ENCODE data around the gene RYR3. TPM values are rescaled to one million over a fixed set of nuclear protein-coding genes. Genes with fewer than 3 reads are reported as not detected.
A peak's percentile ranks its signal among the peaks of the same experiment; 100 is the strongest.

RYR3 gene
- total RNA-seq (ENCODE audit: low replicate concordance) = 2.2 and 2.9 TPM in 2 replicates
- long read RNA-seq, partial matches to known transcripts = 1 of 2 reads
- long read RNA-seq, other reads (novel, unspliced or antisense) = 1 of 2 reads

DNA sequence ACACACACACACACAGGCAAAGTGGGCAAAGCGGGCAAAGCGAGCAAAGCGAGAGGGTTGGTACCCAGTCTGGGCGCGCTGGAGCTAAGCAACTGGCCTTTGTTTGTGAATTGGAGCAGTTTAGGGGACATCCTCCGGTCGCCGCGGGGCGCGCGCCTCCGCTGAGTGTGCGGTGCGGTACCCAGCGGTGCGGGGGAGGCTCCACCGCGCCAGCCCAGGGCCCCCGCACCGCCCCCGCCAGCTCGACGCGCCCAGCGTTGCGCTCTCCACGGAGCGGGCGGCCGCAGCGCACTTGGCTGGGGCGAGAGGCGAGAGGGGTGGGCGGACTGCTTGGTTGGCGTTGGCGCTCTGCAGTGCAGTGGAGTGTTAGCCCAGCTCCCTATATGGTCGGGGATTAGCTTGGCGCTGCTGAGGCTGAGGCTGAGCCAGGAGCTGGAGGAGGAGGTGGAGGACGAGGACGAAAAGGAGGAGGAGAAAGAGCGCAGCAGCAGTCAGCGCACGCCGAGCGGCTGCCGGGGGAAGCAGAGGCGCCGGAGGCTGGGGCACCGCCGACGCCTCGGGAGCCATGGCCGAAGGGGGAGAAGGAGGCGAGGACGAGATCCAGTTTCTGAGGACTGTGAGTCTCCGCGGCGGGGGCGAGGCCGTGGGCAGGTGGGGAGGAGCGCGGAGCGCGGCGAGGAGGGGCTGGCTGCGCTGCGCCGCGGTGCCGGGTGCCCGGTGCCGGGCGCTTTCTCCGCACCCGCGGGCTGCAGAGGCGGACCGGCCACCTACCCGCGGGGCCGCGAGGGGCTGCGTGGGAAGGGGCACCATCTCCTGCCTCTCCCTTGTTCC lies at the start of gene RYR3:
Gene RYR3, plus strand, starts transcription at position 487 of the 831 bp plus-strand sequence. Its CDS starts 79 bp downstream, at position 566.
- TF ChIP-seq, protein P1, sequence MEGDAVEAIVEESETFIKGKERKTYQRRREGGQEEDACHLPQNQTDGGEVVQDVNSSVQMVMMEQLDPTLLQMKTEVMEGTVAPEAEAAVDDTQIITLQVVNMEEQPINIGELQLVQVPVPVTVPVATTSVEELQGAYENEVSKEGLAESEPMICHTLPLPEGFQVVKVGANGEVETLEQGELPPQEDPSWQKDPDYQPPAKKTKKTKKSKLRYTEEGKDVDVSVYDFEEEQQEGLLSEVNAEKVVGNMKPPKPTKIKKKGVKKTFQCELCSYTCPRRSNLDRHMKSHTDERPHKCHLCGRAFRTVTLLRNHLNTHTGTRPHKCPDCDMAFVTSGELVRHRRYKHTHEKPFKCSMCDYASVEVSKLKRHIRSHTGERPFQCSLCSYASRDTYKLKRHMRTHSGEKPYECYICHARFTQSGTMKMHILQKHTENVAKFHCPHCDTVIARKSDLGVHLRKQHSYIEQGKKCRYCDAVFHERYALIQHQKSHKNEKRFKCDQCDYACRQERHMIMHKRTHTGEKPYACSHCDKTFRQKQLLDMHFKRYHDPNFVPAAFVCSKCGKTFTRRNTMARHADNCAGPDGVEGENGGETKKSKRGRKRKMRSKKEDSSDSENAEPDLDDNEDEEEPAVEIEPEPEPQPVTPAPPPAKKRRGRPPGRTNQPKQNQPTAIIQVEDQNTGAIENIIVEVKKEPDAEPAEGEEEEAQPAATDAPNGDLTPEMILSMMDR (conservative IDR thresholded peaks at IDR 0.05) = no peak
- Mint-ChIP-seq H3K27ac (no peak within 1 kb of the TSS), H3K4me1 (ENCODE audit: unreplicated experiment) (no peaks in the 10 kb centered on the region), H3K4me3 (peak within 1 kb of the TSS; percentile 93), H3K27me3 (peaks cover 82% of the 10 kb centered on the region), H3K9me3 (no peaks in the 10 kb centered on the region), H3K36me3 (no peaks in the 10 kb centered on the region)
- DNase-seq (ENCODE audit: extremely low spot score, unreplicated experiment) = peak; percentile 72

DNA sequence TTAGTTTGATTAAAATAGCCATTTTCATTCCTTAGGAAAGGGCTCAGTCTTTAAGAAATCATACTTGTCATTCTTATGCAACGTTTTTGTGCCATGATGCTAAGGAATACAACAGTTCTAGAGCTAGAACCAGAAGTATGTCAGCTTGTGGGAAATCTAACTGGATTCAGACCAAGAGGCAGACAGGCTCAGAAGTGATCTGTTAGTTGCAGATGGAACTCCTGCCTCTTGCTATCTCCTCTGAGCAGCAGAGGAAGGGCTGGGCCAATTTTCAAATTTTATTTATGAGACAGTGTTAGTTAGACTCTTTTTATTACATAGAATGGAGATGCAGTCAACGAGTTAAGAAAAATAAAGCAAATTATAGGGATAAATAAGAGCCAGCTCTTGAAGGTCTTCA lies 48.5 kb upstream of the RYR3 start:
- TF ChIP-seq, protein P1 (conservative IDR thresholded peaks at IDR 0.05) = no peak
- peaks cover 7% of the 10 kb centered on the region for H3K27me3 Mint-ChIP-seq

DNA sequence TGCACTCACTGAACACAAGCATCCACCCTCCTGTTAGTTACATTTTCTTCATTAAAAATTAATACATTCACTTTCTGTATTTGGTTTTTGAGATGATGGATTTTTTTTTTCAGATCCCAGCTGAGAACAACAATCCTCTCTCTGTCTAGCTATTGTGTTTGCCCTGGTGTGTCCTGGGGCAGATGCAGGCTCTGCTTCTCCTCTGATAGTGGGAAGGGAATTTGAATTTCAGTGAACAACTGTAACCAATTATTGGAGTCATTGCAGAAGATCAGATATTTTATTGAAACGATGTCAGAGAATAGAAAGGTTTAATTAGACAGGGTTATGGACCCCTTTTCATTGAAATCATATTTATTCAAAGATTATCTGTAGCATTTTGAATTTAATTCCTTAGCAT lies 33.1 kb upstream of the RYR3 start:
- H3K27me3 Mint-ChIP-seq = peaks cover 20% of the 10 kb centered on the region
- TF ChIP-seq, protein P1 (conservative IDR thresholded peaks at IDR 0.05) = no peak
- H3K27ac Mint-ChIP-seq = no peak overlapping the region
- H3K36me3 Mint-ChIP-seq = no peaks in the 10 kb centered on the region
- H3K4me3 Mint-ChIP-seq = no peak overlapping the region
- no peak for DNase-seq (ENCODE audit: extremely low spot score, unreplicated experiment)
- H3K4me1 Mint-ChIP-seq (ENCODE audit: unreplicated experiment) = no peaks in the 10 kb centered on the region
- no peaks in the 10 kb centered on the region for H3K9me3 Mint-ChIP-seq

More for the DNA sequence above, 48.5 kb upstream of the RYR3 start:
- no peak overlapping the region for H3K27ac Mint-ChIP-seq
- H3K9me3 Mint-ChIP-seq = peaks cover 5% of the 10 kb centered on the region
- no peak overlapping the region for H3K4me3 Mint-ChIP-seq
- H3K36me3 Mint-ChIP-seq = no peaks in the 10 kb centered on the region
- no peak for DNase-seq (ENCODE audit: extremely low spot score, unreplicated experiment)
- no peaks in the 10 kb centered on the region for H3K4me1 Mint-ChIP-seq (ENCODE audit: unreplicated experiment)

DNA sequence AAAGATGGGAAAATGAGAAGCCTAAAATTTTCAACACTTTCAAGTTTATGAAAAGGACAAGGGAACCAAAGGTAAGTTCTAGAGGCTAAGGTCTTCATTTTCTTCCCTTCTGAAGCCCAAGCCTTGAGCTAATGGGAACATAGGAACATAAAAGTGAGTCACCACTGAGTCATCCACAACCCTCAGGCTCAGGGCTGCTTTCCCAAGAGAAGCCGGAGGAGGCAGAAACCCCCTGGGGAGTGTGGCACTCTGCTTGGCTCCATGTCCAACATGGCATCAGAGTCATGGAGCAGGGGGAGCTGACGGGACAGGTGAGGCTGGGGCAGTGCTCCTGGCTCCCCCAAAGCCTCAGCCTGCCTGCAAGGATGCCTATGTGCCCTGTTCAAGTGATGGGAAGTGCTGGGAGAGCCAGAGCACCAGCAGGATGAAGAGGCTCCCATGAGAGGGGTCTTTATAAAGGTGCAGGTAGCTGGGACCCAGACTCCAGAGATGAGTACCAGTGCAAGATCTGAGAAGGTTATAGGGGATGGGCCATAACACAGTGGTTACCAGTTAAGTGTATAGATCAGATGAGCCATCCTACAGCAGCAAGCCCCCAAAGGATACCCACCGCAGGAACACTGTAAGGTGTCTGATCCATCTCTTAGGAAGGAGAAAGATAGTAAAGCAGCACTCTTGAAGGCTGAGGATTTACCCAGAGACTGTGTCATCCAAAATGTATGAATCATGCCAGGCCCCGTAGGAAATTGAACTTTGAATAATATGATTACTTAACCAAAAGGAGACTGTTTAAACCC lies 31.8 kb upstream of the RYR3 start:
- Mint-ChIP-seq H3K27ac (no peak overlapping the region), H3K9me3 (no peaks in the 10 kb centered on the region), H3K27me3 (peaks cover 17% of the 10 kb centered on the region), H3K36me3 (no peaks in the 10 kb centered on the region), H3K4me3 (no peak overlapping the region), H3K4me1 (ENCODE audit: unreplicated experiment) (no peaks in the 10 kb centered on the region)
- no peak for DNase-seq (ENCODE audit: extremely low spot score, unreplicated experiment)
- TF ChIP-seq, protein P1 (conservative IDR thresholded peaks at IDR 0.05) = no peak

DNA sequence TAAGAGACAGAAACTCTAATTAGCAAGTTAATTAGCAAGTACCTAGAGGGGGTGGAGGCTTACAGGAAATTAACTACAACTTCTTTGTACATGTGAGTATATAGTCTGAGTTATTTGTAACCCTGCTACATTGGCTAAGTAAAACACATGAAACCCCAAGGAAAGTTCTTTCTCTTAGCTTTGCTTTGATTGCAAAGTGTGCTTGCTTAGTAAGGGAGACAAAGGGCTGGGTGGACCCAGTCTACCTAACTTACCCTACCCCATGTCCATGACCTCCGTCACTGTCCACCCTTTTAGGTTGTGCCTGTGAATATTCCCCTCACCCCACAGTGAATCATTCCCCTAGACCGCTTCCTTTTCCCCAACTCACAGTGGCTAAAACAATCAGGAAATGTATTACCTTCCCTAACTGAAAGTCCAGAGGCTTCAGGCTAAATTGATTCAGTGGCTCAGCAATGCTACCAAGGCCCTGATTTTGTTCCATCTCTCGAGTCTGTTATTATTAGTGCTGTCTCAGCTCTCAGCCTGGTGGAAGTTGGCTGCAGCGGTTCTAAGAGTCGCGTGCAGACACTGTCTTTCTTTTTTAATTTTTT lies 31.1 kb upstream of the RYR3 start:
- peaks cover 17% of the 10 kb centered on the region for H3K27me3 Mint-ChIP-seq
- H3K9me3 Mint-ChIP-seq = no peaks in the 10 kb centered on the region
- H3K36me3 Mint-ChIP-seq = no peaks in the 10 kb centered on the region
- TF ChIP-seq, protein P1 (conservative IDR thresholded peaks at IDR 0.05) = no peak
- no peaks in the 10 kb centered on the region for H3K4me1 Mint-ChIP-seq (ENCODE audit: unreplicated experiment)
- H3K4me3 Mint-ChIP-seq = no peak overlapping the region
- no peak for DNase-seq (ENCODE audit: extremely low spot score, unreplicated experiment)
- H3K27ac Mint-ChIP-seq = no peak overlapping the region

Data from type B pancreatic cell (in vitro differentiated cells).